Activated CD8-positive, alpha-beta memory T cell treated with anti-CD3 and anti-CD28 coated beads, Interleukin-2, amount 10 ng/mL, durations not matched to agents 7 days and 5 days (primary cell): ENCODE data around the gene PLCXD3. TPM values are rescaled to one million over a fixed set of nuclear protein-coding genes. Genes with fewer than 3 reads are reported as not detected.
"Not testable (repeated sequence)": the region's sequence is repeated elsewhere in the genome, so short reads cannot be mapped to it uniquely, and the experiment has no call there.

Source experiments
- ATAC-seq: fragments of 150-1000 bp; cut with Tn5 transposase; one replicate; pipeline ENCODE4 v1.10.0; 2021; ENCODE audit warnings: moderate library complexity
- CTCF ChIA-PET: fragments of 350-600 bp; sonication (Branson Sonifier 250); formaldehyde crosslinking; loops from one replicate; lab custom pipeline; 2021; ENCODE audit warnings: antibody characterized with exemption; lab: Charles Lee
- DNase-seq: peaks from one replicate; pipeline ENCODE4 v3.0.0-alpha.2; 2020
- H3K27ac Mint-ChIP-seq: one replicate; pipeline ENCODE4 v1.8.0; 2021; ENCODE audit warnings: mild to moderate bottlenecking, mixed read lengths
- H3K27me3 Mint-ChIP-seq: one replicate; pipeline ENCODE4 v1.8.0; 2021; ENCODE audit warnings: mixed read lengths
- H3K36me3 Mint-ChIP-seq: one replicate; pipeline ENCODE4 v1.8.0; 2021; ENCODE audit warnings: mild to moderate bottlenecking, mixed read lengths
- H3K4me1 Mint-ChIP-seq: one replicate; pipeline ENCODE4 v1.8.0; 2021; ENCODE audit warnings: mixed read lengths
- H3K4me3 Mint-ChIP-seq: one replicate; pipeline ENCODE4 v1.8.0; 2021; ENCODE audit warnings: mild to moderate bottlenecking, moderate library complexity, mixed read lengths
- H3K9me3 Mint-ChIP-seq: one replicate; pipeline ENCODE4 v1.8.0; 2022; ENCODE audit warnings: low read depth, mixed read lengths
- total RNA-seq, 2 experiments: library from RNA; stranded (reverse); gene quantifications; one replicate each; pipeline ENCODE4 v1.2.3, GENCODE V29; 2021

Gene PLCXD3
- total RNA-seq, 2 experiments from 2014 or later: not detected

DNA sequence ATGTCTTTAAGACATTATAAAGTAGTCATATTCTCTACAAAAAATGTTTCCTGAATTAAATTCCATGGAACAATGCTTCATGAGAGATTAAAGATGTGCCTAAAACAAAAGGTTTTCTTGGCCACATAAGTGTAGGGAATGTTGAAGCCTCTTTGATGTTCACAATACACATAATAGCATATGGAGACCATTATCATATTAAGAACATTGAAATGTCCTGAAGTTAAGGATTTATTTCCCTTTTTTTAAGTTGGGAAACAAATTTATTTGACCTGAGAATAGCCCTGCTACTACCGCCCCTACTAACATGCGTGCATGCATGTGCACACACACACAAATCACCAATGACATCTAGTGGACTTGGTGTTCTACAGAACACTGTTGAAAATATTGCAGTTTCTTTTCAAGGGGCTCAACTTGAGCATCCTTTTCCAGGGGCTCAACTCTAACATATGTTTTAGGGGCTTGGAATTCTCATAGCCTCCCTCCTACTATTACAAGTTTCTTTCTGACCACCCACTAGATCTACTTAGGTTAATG, 172.2 kb downstream of the PLCXD3 start:
- Mint-ChIP-seq H3K27me3 (no peaks in the 10 kb centered on the region), H3K36me3 (no peaks in the 10 kb centered on the region), H3K9me3 (no peaks in the 10 kb centered on the region), H3K27ac (no peak overlapping the region), H3K4me3 (no peak overlapping the region), H3K4me1 (no peaks in the 10 kb centered on the region)
- DNase-seq (no peak), ATAC-seq (no peak)
- CTCF ChIA-PET: no interaction called here

DNA sequence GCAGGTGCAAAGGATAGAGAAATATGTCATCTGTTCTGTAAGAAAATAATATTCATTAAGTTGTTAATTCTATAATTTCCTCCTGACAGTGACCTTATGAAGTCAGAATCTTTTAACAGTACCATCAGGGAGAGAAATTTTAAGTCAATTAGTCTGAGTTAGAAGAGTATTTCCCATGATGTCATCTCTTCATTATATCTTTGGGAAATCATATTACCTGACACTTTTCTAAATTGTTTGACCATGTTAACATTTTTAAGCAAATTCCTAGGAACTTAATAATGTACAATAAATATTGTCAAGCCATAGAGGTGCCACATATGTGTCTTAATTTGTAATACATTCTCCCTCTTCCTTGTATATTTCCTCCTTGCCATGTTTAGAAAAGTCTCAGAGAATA, 172.7 kb downstream of the PLCXD3 start:
- DNase-seq: no peak
- Mint-ChIP-seq H3K36me3 (no peaks in the 10 kb centered on the region), H3K9me3 (no peaks in the 10 kb centered on the region), H3K4me3 (no peak overlapping the region), H3K27ac (no peak overlapping the region), H3K27me3 (no peaks in the 10 kb centered on the region), H3K4me1 (no peaks in the 10 kb centered on the region)
- no peak for ATAC-seq
- CTCF ChIA-PET: no interaction called here

DNA sequence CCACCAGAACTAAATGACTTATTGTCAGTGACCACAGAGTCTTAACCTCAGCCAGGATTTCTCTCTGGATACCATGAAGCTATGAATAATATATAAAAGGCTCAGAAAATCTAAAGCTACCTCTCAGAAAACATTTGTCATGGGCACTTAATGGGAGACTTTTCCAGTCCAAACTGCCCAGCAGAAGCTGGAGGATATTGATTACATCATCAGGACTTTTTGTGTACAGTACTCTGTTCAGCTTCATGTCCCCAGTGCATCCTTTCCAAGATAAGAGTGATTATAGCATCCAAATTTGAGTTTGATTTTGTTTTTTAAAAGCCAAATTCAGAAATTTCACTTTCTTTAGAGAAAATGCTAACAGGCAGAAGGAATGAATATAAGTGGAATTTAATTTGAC, 173.2 kb downstream of the PLCXD3 start:
- Mint-ChIP-seq H3K4me1 (no peaks in the 10 kb centered on the region), H3K36me3 (no peaks in the 10 kb centered on the region), H3K27me3 (no peaks in the 10 kb centered on the region), H3K27ac (no peak overlapping the region), H3K4me3 (no peak overlapping the region), H3K9me3 (no peaks in the 10 kb centered on the region)
- CTCF ChIA-PET: no interaction called here
- DNase-seq: no peak
- ATAC-seq: no peak

DNA sequence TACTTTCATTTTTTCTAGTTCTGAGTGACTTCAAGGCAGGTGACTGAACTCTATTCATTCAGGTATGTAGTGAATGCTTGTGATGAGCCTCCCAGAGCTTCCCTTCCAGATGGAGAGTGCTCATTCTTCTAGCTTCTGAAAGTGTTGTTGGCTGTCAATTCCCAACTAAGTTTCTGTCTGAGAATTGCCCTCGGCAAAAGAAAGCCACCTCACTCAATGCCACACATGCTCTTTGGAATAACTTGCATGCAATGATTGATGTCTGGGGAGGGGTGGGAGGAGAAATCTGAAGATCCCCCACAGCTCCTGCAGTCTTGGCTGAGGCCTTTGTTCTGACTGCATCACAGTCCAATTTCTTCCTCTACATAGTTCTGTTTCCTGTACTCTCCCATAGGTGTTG, 173.9 kb downstream of the PLCXD3 start:
- CTCF ChIA-PET: no interaction called here
- Mint-ChIP-seq H3K9me3 (no peaks in the 10 kb centered on the region), H3K27ac (no peak overlapping the region), H3K36me3 (no peaks in the 10 kb centered on the region), H3K27me3 (no peaks in the 10 kb centered on the region), H3K4me3 (no peak overlapping the region), H3K4me1 (no peaks in the 10 kb centered on the region)
- ATAC-seq (no peak), DNase-seq (no peak)

DNA sequence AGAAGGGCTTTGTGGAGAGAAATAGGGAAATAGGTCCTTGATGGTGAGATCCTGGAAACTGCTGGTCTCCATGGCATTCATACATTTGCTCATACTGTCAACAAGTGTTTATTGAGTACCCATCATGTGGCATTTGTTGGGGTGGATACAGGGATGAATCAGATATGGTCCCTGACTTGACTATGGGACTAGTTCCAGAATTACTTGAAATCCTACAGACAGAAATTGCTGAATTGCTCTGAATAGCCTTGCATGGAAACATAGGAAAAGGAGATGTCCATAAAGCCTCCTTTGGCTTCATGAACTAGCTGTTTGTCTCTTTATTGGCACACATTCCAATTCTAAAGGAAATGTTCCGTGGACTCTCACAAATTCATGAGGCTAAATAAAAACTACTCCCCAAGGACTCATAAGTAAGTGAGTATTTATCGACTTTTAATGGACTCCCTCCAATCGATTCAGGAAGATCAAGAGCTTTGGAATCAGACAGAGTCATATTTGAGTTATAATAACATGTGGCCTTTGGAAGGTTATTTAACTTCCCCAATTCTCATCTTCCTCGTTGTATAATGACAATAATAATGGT, 174.7 kb downstream of the PLCXD3 start:
- ATAC-seq (no peak), DNase-seq (no peak)
- H3K27ac Mint-ChIP-seq: no peak overlapping the region
- CTCF ChIA-PET: no interaction called here
- no peaks in the 10 kb centered on the region for H3K36me3 Mint-ChIP-seq
- H3K4me1 Mint-ChIP-seq: no peaks in the 10 kb centered on the region
- H3K9me3 Mint-ChIP-seq: no peaks in the 10 kb centered on the region
- H3K4me3 Mint-ChIP-seq: no peak overlapping the region
- no peaks in the 10 kb centered on the region for H3K27me3 Mint-ChIP-seq

DNA sequence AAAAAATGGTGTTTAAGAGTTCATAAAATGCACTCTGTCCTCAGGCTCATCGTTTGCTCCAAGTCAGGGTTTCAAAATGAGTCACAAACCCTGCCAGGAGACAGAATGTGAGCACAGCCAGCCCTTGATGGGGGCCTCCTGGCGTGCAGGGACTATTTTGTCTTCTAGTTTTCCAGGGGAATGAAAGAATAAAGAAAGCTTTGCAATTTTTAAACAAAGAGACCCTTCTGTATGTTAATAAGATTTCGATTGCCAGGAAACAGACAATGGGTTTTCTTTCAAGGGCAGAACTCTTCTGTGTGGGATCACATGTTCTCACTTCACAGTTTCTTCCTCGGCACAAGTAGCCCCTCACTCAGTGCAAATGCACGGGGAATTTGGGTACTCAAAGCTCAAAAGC, 175.6 kb downstream of the PLCXD3 start:
- Mint-ChIP-seq H3K4me1 (no peaks in the 10 kb centered on the region), H3K4me3 (no peak overlapping the region), H3K27ac (no peak overlapping the region), H3K36me3 (no peaks in the 10 kb centered on the region), H3K27me3 (no peaks in the 10 kb centered on the region), H3K9me3 (no peaks in the 10 kb centered on the region)
- DNase-seq (no peak), ATAC-seq (no peak)
- CTCF ChIA-PET: no interaction called here

DNA sequence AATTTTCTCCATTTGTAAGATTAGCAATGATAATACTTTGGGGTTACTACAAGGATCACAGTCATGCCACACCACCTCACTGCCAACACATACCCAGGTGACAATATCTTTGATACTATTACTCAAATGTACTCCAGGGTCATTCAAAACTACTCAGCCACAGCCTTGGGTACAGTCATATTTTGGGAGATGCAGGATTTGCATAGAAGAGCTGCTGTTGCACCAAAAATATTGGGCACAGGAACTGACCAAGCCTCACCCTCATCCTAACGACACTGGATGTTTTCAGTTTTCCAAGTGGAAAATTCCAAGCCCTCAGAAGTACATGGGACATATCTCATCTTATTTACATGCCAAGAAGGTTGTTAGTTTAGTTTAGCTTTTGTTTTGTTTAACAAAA, 176.2 kb downstream of the PLCXD3 start:
- Mint-ChIP-seq H3K27me3 (no peaks in the 10 kb centered on the region), H3K4me3 (no peak overlapping the region), H3K4me1 (no peaks in the 10 kb centered on the region), H3K36me3 (no peaks in the 10 kb centered on the region), H3K9me3 (no peaks in the 10 kb centered on the region), H3K27ac (no peak overlapping the region)
- DNase-seq (no peak), ATAC-seq (no peak)
- CTCF ChIA-PET: no interaction called here

DNA sequence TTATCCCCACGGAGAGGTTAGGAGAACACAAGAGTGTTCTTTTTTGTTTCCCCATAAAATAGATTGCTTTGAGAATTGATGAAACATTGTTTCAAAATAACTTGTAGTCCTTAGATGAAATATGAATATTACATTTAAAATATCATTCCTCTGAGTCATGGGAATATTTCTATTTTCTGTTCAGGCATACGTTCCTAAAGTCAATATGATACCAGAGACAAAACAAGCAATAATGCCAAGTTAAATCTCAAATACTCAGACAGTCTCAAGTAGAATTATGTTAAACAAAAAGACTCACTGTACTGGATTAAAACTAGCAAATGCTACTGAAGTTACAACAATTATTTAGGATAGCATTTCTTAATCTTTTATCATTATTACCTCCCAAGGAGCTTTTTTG, 185.3 kb downstream of the PLCXD3 start:
- H3K36me3 Mint-ChIP-seq: no peaks in the 10 kb centered on the region
- no peak for DNase-seq
- CTCF ChIA-PET: no interaction called here
- ATAC-seq: no peak
- H3K4me3 Mint-ChIP-seq: no peak overlapping the region
- no peaks in the 10 kb centered on the region for H3K27me3 Mint-ChIP-seq
- no peak overlapping the region for H3K27ac Mint-ChIP-seq
- H3K9me3 Mint-ChIP-seq: no peaks in the 10 kb centered on the region
- no peaks in the 10 kb centered on the region for H3K4me1 Mint-ChIP-seq

DNA sequence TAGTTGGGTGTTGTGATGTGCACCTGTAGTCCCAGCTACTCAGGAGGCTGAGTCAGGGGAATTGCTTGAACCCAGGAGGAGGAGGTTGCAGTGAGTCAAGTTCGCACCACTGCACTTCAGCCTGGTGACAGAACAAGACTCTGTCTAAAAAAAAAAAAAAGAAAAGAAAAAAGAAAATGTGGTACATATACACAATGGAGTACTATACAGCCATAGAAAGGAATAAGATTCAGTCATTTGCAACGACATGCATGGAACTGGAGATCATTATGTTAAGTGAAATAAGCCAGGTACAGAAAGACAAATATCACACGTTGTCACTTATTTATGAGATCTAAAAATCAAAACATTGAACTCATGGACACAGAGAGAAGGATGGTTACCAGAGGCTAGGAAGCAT, 187.6 kb downstream of the PLCXD3 start:
- H3K36me3 Mint-ChIP-seq, H3K9me3 Mint-ChIP-seq, H3K4me1 Mint-ChIP-seq, DNase-seq, H3K4me3 Mint-ChIP-seq, H3K27ac Mint-ChIP-seq, CTCF ChIA-PET, ATAC-seq, H3K27me3 Mint-ChIP-seq: not testable (repeated sequence)

DNA sequence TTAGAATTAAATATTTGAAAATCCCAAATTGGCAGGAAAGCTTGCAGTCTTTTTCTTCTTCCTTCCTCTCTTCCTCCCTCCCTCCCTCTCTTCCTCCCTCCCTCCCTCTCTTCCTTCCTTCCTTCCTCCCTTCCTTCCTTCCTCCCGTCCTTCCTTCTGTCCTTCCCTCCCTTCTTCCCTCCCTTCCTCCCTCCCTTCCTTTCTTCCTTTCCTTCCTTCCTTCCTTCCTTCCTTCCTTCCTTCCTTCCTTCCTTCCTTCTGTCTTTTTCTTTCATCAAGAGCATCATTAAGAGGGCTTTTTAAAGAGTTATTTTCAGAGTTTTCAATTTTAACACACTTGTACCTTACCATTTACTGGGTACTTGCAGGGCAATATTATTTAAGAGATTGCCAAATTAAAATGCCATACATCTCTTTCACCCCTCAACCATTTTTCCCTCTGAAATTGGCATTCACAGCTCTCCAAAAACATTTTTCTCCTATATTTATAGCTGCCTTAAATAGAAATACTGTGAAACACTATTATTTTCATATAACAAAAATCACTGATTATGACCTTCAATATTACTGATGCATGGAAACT, 197.8 kb downstream of the PLCXD3 start:
- no peak for ATAC-seq
- no peaks in the 10 kb centered on the region for H3K27me3 Mint-ChIP-seq
- DNase-seq: no peak
- no peaks in the 10 kb centered on the region for H3K4me1 Mint-ChIP-seq
- H3K9me3 Mint-ChIP-seq: no peaks in the 10 kb centered on the region
- no peak overlapping the region for H3K27ac Mint-ChIP-seq
- CTCF ChIA-PET: no interaction called here
- no peaks in the 10 kb centered on the region for H3K36me3 Mint-ChIP-seq
- no peak overlapping the region for H3K4me3 Mint-ChIP-seq

DNA sequence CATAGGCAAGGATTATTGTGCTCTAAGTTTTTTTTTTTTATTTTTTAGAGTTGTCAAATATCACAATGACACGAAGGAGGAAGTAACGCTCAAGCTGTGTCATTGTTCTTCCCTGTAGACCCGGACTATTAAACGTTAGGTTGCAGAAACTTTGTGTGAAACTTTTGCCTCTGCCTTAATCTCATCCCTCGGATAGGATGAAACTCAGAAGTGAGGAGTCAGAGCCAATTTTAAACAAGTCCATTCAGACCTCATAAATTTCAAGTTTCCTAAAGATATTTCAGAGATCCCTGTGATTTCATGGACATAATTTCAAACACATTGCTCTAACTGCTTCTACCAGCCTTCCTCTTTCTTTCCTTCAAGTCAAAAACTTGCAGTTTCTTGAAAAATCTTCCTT, 198.3 kb downstream of the PLCXD3 start:
- DNase-seq (no peak), ATAC-seq (no peak)
- Mint-ChIP-seq H3K4me3 (no peak overlapping the region), H3K9me3 (no peaks in the 10 kb centered on the region), H3K27ac (no peak overlapping the region), H3K36me3 (no peaks in the 10 kb centered on the region), H3K27me3 (no peaks in the 10 kb centered on the region), H3K4me1 (no peaks in the 10 kb centered on the region)
- CTCF ChIA-PET: no interaction called here

DNA sequence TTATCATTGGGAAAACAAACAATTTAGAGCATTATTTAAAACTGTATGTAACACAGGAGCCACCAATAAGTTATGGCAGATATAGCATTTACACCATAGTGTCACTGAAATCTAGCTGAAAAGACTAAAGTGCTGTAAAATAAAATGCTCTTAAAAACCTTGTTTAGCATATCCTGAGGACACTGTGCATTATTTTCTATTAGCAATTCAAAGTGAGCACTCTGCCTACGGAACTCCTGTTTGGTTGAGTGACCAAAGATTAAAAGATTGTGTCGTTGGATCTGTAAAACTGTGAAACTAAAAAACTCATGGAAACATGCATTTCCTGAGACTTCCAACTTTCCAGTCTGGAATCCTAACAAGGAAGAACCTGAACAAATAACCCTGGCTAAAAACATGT, 201.1 kb downstream of the PLCXD3 start:
- H3K4me3 Mint-ChIP-seq: no peak overlapping the region
- CTCF ChIA-PET: no interaction called here
- no peak for ATAC-seq

DNA sequence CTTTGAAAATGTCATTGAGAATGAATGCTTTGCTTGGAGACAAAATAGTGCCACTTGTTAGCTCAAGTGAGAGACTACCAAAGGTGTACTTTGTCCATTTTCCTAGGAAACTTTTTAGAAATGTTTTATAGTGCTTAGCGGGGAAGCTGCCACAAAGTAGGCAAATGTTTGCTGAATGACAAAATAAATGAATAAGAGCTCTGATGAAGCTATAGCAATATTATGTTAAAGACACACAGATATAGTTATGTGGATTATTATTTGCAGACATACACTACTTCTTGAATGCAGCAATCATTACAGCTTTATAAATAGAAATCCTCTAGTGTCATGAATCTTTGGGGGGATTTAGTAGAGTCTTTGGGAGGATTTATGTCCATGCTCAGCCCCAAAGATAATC, 204.4 kb downstream of the PLCXD3 start:
- no peak for ATAC-seq
- H3K27me3 Mint-ChIP-seq: no peaks in the 10 kb centered on the region
- CTCF ChIA-PET: no interaction called here

More for the DNA sequence above, 201.1 kb downstream of the PLCXD3 start:
- DNase-seq: no peak
- H3K27me3 Mint-ChIP-seq: no peaks in the 10 kb centered on the region
- H3K4me1 Mint-ChIP-seq: no peaks in the 10 kb centered on the region
- H3K9me3 Mint-ChIP-seq: no peaks in the 10 kb centered on the region
- H3K36me3 Mint-ChIP-seq: no peaks in the 10 kb centered on the region
- no peak overlapping the region for H3K27ac Mint-ChIP-seq

DNA sequence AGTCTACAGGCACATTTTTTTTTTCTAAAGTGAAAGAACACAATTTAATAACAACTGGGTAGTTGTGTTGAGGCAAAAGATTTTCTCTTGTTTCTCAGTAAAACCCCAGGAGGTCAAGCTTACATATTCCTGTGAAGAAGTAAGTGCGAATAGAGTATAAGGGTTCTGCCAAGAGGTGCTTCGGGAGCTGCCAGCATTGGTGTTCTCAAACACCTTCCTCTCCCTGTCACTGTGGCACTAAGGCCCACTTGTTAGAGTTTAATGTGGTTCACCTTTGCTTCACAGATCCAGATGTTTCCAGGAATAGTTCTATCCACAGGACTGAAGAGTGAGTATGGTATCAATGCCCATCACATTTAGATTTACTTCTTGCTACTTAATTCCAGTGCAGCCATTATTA, 205.3 kb downstream of the PLCXD3 start:
- no peak for DNase-seq
- ATAC-seq: no peak
- CTCF ChIA-PET: no interaction called here
- H3K4me3 Mint-ChIP-seq: no peak overlapping the region
- H3K9me3 Mint-ChIP-seq: no peaks in the 10 kb centered on the region
- H3K27me3 Mint-ChIP-seq: no peaks in the 10 kb centered on the region
- H3K27ac Mint-ChIP-seq: no peak overlapping the region
- no peaks in the 10 kb centered on the region for H3K4me1 Mint-ChIP-seq
- H3K36me3 Mint-ChIP-seq: no peaks in the 10 kb centered on the region

More for the DNA sequence above, 204.4 kb downstream of the PLCXD3 start:
- Mint-ChIP-seq H3K27ac (no peak overlapping the region), H3K36me3 (no peaks in the 10 kb centered on the region), H3K9me3 (no peaks in the 10 kb centered on the region), H3K4me1 (no peaks in the 10 kb centered on the region), H3K4me3 (no peak overlapping the region)
- no peak for DNase-seq
